ENCODE data around the gene RNF14.

The RNF14 gene

GRCh38 chr5:141976176-141976575, 7.3 kb downstream of the RNF14 start:
- DNase-seq (ENCODE audit: low read depth in 1 of 2, low spot score in 1 of 2) = no peak

GRCh38 chr5:141978389-141978788, 9.5 kb downstream of the RNF14 start:
- DNase-seq (ENCODE audit: low read depth in 1 of 2, low spot score in 1 of 2) = no peak

GRCh38 chr5:141982626-141983025, 13.7 kb downstream of the RNF14 start:
- DNase-seq (ENCODE audit: low read depth in 1 of 2, low spot score in 1 of 2) = no peak

- no peak for DNase-seq (ENCODE audit: low read depth in 1 of 2, low spot score in 1 of 2)
Observed at GRCh38 chr5:141986072-141986471, 17.2 kb downstream of the RNF14 start.

GRCh38 chr5:141989720-141990119, 20.8 kb downstream of the RNF14 start:
- DNase-seq (ENCODE audit: low read depth in 1 of 2, low spot score in 1 of 2) = no peak

GRCh38 chr5:141992349-141992963, 23.6 kb downstream of the RNF14 start:
- peak; percentile 55 to 63 for DNase-seq (ENCODE audit: low read depth in 1 of 2, low spot score in 1 of 2)

GRCh38 chr5:141994511-141995136, 25.7 kb downstream of the RNF14 start:
- DNase-seq (ENCODE audit: low read depth in 1 of 2, low spot score in 1 of 2) = no peak

- no peak for DNase-seq (ENCODE audit: low read depth in 1 of 2, low spot score in 1 of 2)
Observed at GRCh38 chr5:141995656-141996055, 26.8 kb downstream of the RNF14 start.

- DNase-seq (ENCODE audit: low read depth in 1 of 2, low spot score in 1 of 2) = no peak
Observed at GRCh38 chr5:141997358-141997960, 28.6 kb downstream of the RNF14 start.

- no peak for DNase-seq (ENCODE audit: low read depth in 1 of 2, low spot score in 1 of 2)
Observed at GRCh38 chr5:142000173-142000572, 31.3 kb downstream of the RNF14 start.

GRCh38 chr5:142000704-142001484, 32.0 kb downstream of the RNF14 start:
- DNase-seq (ENCODE audit: low read depth in 1 of 2, low spot score in 1 of 2) = no peak

- no peak for DNase-seq (ENCODE audit: low read depth in 1 of 2, low spot score in 1 of 2)
Observed at GRCh38 chr5:142003266-142003800, 34.4 kb downstream of the RNF14 start.

GRCh38 chr5:142006363-142007236, 37.7 kb downstream of the RNF14 start:
- DNase-seq (ENCODE audit: low read depth in 1 of 2, low spot score in 1 of 2) = no peak

- no peak for DNase-seq (ENCODE audit: low read depth in 1 of 2, low spot score in 1 of 2)
Observed at GRCh38 chr5:142007237-142007544, 38.3 kb downstream of the RNF14 start.

GRCh38 chr5:142008813-142009212, 39.9 kb downstream of the RNF14 start:
- DNase-seq (ENCODE audit: low read depth in 1 of 2, low spot score in 1 of 2) = no peak

GRCh38 chr5:142009886-142010285, 41.0 kb downstream of the RNF14 start:
- no peak for DNase-seq (ENCODE audit: low read depth in 1 of 2, low spot score in 1 of 2)

GRCh38 chr5:142011572-142012185, 42.8 kb downstream of the RNF14 start:
- no peak for DNase-seq (ENCODE audit: low read depth in 1 of 2, low spot score in 1 of 2)

- peak in 1 of 2 donors; percentile 48 for DNase-seq (ENCODE audit: low read depth in 1 of 2, low spot score in 1 of 2)
Observed at GRCh38 chr5:142012186-142012785, 43.4 kb downstream of the RNF14 start.

- DNase-seq (ENCODE audit: low read depth in 1 of 2, low spot score in 1 of 2) = peak; percentile 42 to 57
Observed at GRCh38 chr5:142012792-142013388, 44.0 kb downstream of the RNF14 start, which contains the start of gene GNPDA1. GNPDA1 (minus strand) TSS chr5:142013027; CDS start chr5:142012035, 992 bp downstream.
